OCI-LY1 (cell line): ENCODE data around the gene CCDC146.

Experiments
- H2AFZ ChIP-seq: fragments of 200-600 bp; sonication (generic), shearing (Covaris generic); 2 replicates; pipeline ENCODE4 v1.6.0; 2014; ENCODE audit warnings: antibody characterized with exemption, mild to moderate bottlenecking, low read length
- H3F3A ChIP-seq: fragments of 200-600 bp; sonication (generic), shearing (Covaris generic); 2 replicates; pipeline ENCODE4 v1.6.0; 2014; ENCODE audit warnings: mild to moderate bottlenecking, antibody characterized with exemption, low read length, moderate library complexity; ENCODE audit not compliant: insufficient read depth
- H3K27ac ChIP-seq: fragments of 200-600 bp; sonication (generic); 2 replicates; pipeline ENCODE4 v1.5.1; 2014; ENCODE audit warnings: low read length, mixed run types, mild to moderate bottlenecking, low read depth; ENCODE audit not compliant: poor library complexity, severe bottlenecking
- H3K27me3 ChIP-seq: fragments of 200-600 bp; sonication (generic); 2 replicates; pipeline ENCODE4 v1.6.0; 2014; ENCODE audit warnings: antibody characterized with exemption, mild to moderate bottlenecking, low read length, moderate library complexity; ENCODE audit not compliant: insufficient read depth
- H3K36me3 ChIP-seq: fragments of 200-600 bp; sonication (generic); 2 replicates; pipeline ENCODE4 v1.6.1; 2014; ENCODE audit warnings: mild to moderate bottlenecking, antibody characterized with exemption, low read length, moderate library complexity, mixed read lengths; ENCODE audit not compliant: insufficient read depth
- H3K4me1 ChIP-seq: fragments of 200-600 bp; sonication (generic); 2 replicates; pipeline ENCODE4 v1.5.1; 2014; ENCODE audit warnings: mild to moderate bottlenecking, low read length, moderate library complexity; ENCODE audit not compliant: insufficient read depth, severe bottlenecking
- H3K4me2 ChIP-seq: fragments of 200-600 bp; sonication (generic), shearing (Covaris generic); 2 replicates; pipeline ENCODE4 v1.6.1; 2014; ENCODE audit warnings: low read length
- H3K4me3 ChIP-seq: fragments of 200-600 bp; sonication (generic); 2 replicates; pipeline ENCODE4 v1.5.1; 2014; ENCODE audit warnings: low read length, low read depth, mild to moderate bottlenecking, mixed read lengths; ENCODE audit not compliant: poor library complexity, severe bottlenecking
- H3K79me2 ChIP-seq: fragments of 200-600 bp; shearing (Covaris generic); 2 replicates; pipeline ENCODE4 v1.6.1; 2016; ENCODE audit warnings: mixed run types, low read length, mixed read lengths; ENCODE audit not compliant: insufficient read depth
- H3K9ac ChIP-seq: fragments of 200-600 bp; sonication (generic), shearing (Covaris generic); 2 replicates; pipeline ENCODE4 v1.6.1; 2014; ENCODE audit warnings: mild to moderate bottlenecking, low read length, mixed read lengths
- H3K9me2 ChIP-seq: fragments of 200-600 bp; sonication (generic), shearing (Covaris generic); 2 replicates; pipeline ENCODE4 v1.6.1; 2014; ENCODE audit warnings: low read depth, mild to moderate bottlenecking, low read length, mixed read lengths
- H3K9me3 ChIP-seq: fragments of 200-600 bp; shearing (Covaris generic); 2 replicates; pipeline ENCODE4 v1.6.1; 2014; ENCODE audit warnings: low read length, mixed read lengths
- H4K20me1 ChIP-seq: fragments of 200-600 bp; sonication (generic), shearing (Covaris generic); 2 replicates; pipeline ENCODE4 v1.6.0; 2016; ENCODE audit warnings: mild to moderate bottlenecking, low read length; ENCODE audit not compliant: insufficient read depth
- EZH2 ChIP-seq: fragments of 200-600 bp; sonication (generic), shearing (Covaris generic); IDR thresholded peaks from 2 replicates; pipeline ENCODE4 v1.8.0; 2017; ENCODE audit warnings: borderline replicate concordance, mixed run types, mild to moderate bottlenecking, antibody characterized with exemption, low read length, moderate library complexity, mixed read lengths
- TF ChIP-seq, protein P1 (sequence below): fragments of 200-600 bp; sonication (generic), shearing (Covaris generic); IDR thresholded peaks from 2 replicates; pipeline ENCODE4 v1.5.1; 2017; ENCODE audit warnings: mild to moderate bottlenecking, antibody characterized with exemption, low read length, moderate library complexity, mixed read lengths

The CCDC146 gene

DNA sequence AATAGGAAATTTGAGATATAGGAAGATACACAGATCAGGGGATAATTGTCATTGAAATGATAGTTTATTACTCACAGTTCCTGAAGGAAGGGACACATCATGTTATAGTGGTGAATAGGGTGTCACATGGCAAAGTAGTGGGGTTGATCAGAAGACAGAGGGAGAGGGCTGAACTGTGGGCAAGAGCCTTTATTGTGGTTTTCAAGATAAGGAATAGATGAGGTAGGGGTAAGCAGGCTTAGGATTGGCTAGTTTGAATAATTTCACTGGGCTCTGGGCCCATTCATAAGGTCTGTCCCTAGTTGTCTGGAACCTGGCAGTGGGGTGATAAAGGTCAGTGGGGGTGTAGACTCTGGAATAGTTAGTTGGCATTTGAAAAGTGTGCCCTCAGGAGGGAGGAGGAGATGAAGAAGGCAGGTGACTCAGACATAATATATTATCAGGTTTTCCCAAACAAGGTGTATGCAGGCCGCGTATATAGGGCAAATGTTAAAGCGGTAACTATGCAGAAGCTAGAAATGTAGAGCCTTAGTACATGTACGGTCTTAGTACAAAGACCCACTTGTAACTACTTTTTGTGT lies 58.7 kb downstream of the CCDC146 start:
- Histone ChIP-seq H3K27me3 (no peaks in the 10 kb centered on the region), H2AFZ (no peak overlapping the region), H3K36me3 (no peaks in the 10 kb centered on the region), H3K9ac (no peak overlapping the region), H3K4me1 (no peaks in the 10 kb centered on the region), H4K20me1 (no peaks in the 10 kb centered on the region), H3F3A (peaks cover 5% of the 10 kb centered on the region; the same call in 1 of the 2 replicates), H3K9me2 (no peaks in the 10 kb centered on the region), H3K4me3 (no peak overlapping the region), H3K79me2 (no peaks in the 10 kb centered on the region), H3K4me2 (no peak overlapping the region), H3K9me3 (peaks cover 4% of the 10 kb centered on the region; the same call in 1 of the 2 replicates), H3K27ac (no peak overlapping the region)
- no peak for TF ChIP-seq EZH2
- TF ChIP-seq, protein P1, sequence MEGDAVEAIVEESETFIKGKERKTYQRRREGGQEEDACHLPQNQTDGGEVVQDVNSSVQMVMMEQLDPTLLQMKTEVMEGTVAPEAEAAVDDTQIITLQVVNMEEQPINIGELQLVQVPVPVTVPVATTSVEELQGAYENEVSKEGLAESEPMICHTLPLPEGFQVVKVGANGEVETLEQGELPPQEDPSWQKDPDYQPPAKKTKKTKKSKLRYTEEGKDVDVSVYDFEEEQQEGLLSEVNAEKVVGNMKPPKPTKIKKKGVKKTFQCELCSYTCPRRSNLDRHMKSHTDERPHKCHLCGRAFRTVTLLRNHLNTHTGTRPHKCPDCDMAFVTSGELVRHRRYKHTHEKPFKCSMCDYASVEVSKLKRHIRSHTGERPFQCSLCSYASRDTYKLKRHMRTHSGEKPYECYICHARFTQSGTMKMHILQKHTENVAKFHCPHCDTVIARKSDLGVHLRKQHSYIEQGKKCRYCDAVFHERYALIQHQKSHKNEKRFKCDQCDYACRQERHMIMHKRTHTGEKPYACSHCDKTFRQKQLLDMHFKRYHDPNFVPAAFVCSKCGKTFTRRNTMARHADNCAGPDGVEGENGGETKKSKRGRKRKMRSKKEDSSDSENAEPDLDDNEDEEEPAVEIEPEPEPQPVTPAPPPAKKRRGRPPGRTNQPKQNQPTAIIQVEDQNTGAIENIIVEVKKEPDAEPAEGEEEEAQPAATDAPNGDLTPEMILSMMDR: no peak

DNA sequence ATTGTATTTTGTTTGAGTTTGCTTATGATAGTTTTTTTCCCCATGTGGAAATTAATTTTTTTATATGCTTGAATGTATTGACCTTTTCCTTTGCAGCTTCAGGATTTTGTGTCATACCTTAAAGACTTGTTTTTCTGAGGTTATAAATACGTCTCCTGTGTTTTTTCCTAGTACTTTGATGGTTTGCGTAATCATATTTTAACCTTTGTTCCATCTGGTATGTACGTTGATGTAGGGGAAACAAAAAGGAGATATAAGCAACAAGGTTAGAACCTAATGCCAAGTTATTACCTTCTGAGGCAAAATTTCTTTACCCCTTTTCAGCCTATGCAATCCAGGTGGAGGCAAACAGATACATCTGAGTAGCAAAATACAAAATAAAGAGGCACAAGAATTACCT lies 59.3 kb downstream of the CCDC146 start:
- no peak overlapping the region for H3K9ac ChIP-seq
- H3K27ac ChIP-seq: no peak overlapping the region
- no peak overlapping the region for H3K4me2 ChIP-seq
- no peaks in the 10 kb centered on the region for H3K4me1 ChIP-seq
- H4K20me1 ChIP-seq: no peaks in the 10 kb centered on the region
- peaks cover 4% of the 10 kb centered on the region; the same call in 1 of the 2 replicates for H3K9me3 ChIP-seq
- no peak overlapping the region for H2AFZ ChIP-seq
- H3F3A ChIP-seq: peaks cover 5% of the 10 kb centered on the region; the same call in 1 of the 2 replicates
- H3K9me2 ChIP-seq: no peaks in the 10 kb centered on the region
- TF ChIP-seq, protein P1: no peak
- TF ChIP-seq EZH2: no peak
- H3K79me2 ChIP-seq: no peaks in the 10 kb centered on the region
- H3K36me3 ChIP-seq: no peaks in the 10 kb centered on the region
- no peak overlapping the region for H3K4me3 ChIP-seq
- no peaks in the 10 kb centered on the region for H3K27me3 ChIP-seq

DNA sequence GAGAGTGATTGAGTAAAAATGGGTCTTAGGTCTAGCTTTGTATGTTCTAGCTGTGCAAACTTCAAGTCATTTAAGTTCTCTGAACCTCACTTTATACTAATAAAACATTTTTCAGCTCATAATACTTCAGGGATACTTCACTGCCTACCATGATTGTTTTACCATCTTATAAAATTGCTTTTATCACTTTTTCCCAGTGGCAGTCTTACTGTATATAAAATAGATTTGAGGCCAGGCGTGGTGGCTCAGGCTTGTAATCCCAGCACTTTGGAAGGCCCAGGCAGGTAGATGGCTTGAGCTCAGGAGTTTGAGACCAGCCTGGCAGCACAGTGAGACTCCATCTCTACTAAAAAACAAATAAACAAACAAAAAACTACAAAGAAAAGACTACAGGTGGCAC lies 59.8 kb downstream of the CCDC146 start:
- Histone ChIP-seq H3K79me2 (no peaks in the 10 kb centered on the region), H3K4me1 (no peaks in the 10 kb centered on the region), H2AFZ (no peak overlapping the region), H3K4me3 (no peak overlapping the region), H3K36me3 (no peaks in the 10 kb centered on the region), H3K4me2 (no peak overlapping the region), H3K9ac (no peak overlapping the region), H3K27ac (no peak overlapping the region), H3K27me3 (no peaks in the 10 kb centered on the region), H3F3A (peaks cover 5% of the 10 kb centered on the region; the same call in 1 of the 2 replicates), H4K20me1 (no peaks in the 10 kb centered on the region), H3K9me2 (no peaks in the 10 kb centered on the region), H3K9me3 (peaks cover 4% of the 10 kb centered on the region; the same call in 1 of the 2 replicates)
- TF ChIP-seq, protein P1: no peak
- no peak for TF ChIP-seq EZH2
